ENCODE measurements around the gene SHISA7.

GRCh38 chr19:55451965-55452748, 9.1 kb upstream of the SHISA7 start:
- no peak for TF ChIP-seq POLR2A (IDR thresholded peaks at IDR 0.05; ENCODE audit: low read length)
- TF ChIP-seq GATA1 (IDR thresholded peaks at IDR 0.05; ENCODE audit: low read depth, low read length), result no peak
